ENCODE measurements around the gene IPO8. TPM values are rescaled to one million over a fixed set of nuclear protein-coding genes. Genes with fewer than 3 reads are reported as not detected.
A peak's percentile ranks its signal among the peaks of the same experiment; 100 is the strongest.

Gene IPO8
- total RNA-seq, 1 donor: 25.7 TPM

DNA sequence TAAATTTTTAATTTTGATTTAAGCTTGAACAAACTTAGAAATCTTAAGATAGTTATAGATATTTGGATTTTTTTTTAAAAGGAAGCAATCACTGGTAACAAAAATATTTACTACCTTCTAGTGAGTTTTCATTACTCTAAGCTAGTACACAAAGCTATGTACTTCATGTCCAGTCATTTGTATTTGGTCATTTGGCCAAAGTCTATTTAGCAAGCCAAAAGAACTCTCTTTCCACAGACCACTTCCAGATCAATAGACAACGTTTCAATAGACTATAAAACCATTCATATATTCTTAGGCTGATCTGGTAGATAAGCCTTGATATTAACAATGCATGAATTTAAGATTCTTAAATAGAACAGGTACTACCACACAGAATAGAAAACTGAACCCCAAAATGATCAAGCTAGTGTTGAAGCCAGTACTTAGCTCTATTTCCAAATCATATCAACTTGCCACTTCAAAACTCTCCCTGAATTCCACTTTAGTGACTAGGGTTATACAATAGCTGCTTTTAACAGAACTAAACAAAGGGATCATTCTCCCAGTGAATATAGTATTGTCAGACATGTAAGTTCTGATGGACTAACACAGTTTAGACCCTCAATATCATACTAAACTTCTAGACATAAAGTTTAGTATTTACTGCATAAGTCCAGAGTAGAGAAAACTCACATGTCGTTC lies 37.4 kb upstream of the IPO8 start:
- H3K9me3 ChIP-seq (ENCODE audit: low read depth, low read length): no peaks in the 10 kb centered on the region
- DNase-seq (ENCODE audit: insufficient read length, low spot score, missing footprints): peak; percentile 64
- no peaks in the 10 kb centered on the region for H4K20me1 ChIP-seq (ENCODE audit: insufficient read depth, low read length)
- H3K27me3 ChIP-seq (ENCODE audit: insufficient read depth, low read length): no peaks in the 10 kb centered on the region
- no peak overlapping the region for H2AFZ ChIP-seq (ENCODE audit: low read length)
- peaks cover 29% of the 10 kb centered on the region for H3K79me2 ChIP-seq (ENCODE audit: insufficient read depth, low read length)
- H3K4me1 ChIP-seq (ENCODE audit: insufficient read depth, low read length): no peaks in the 10 kb centered on the region
- no peak overlapping the region for H3K4me2 ChIP-seq (ENCODE audit: insufficient read depth, low read length)
- no peak overlapping the region for H3K4me3 ChIP-seq (ENCODE audit: insufficient read depth, low read length)
- H3K36me3 ChIP-seq (ENCODE audit: insufficient read depth, low read length): peaks cover 22% of the 10 kb centered on the region
- TF ChIP-seq, protein P1, sequence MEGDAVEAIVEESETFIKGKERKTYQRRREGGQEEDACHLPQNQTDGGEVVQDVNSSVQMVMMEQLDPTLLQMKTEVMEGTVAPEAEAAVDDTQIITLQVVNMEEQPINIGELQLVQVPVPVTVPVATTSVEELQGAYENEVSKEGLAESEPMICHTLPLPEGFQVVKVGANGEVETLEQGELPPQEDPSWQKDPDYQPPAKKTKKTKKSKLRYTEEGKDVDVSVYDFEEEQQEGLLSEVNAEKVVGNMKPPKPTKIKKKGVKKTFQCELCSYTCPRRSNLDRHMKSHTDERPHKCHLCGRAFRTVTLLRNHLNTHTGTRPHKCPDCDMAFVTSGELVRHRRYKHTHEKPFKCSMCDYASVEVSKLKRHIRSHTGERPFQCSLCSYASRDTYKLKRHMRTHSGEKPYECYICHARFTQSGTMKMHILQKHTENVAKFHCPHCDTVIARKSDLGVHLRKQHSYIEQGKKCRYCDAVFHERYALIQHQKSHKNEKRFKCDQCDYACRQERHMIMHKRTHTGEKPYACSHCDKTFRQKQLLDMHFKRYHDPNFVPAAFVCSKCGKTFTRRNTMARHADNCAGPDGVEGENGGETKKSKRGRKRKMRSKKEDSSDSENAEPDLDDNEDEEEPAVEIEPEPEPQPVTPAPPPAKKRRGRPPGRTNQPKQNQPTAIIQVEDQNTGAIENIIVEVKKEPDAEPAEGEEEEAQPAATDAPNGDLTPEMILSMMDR (IDR thresholded peaks at IDR 0.05; ENCODE audit: extremely low read depth, low read depth, low read length): no peak
- no peak overlapping the region for H3K27ac ChIP-seq (ENCODE audit: low read depth, low read length)

DNA sequence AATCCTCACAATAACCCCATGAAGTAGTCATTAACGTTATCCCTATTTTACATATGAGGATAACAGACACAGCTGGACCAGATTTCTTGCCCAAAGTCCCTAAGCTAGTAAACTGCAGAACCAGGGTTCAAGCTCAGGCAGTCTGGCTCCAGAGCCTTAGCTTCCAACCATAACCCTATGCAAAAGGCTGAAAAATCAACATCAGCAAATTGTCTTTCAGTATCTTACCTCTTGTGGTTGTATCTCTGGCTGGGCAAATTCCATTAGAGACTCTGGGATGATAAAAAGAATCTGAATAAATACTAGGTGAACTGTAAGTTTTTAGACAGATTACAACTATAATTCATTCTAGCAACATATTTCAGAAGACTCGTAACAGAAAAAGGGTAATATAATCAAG lies 34.3 kb upstream of the IPO8 start:
- no peaks in the 10 kb centered on the region for H3K27me3 ChIP-seq (ENCODE audit: insufficient read depth, low read length)
- H3K9me3 ChIP-seq (ENCODE audit: low read depth, low read length): no peaks in the 10 kb centered on the region
- no peaks in the 10 kb centered on the region for H4K20me1 ChIP-seq (ENCODE audit: insufficient read depth, low read length)
- peaks cover 11% of the 10 kb centered on the region for H3K4me1 ChIP-seq (ENCODE audit: insufficient read depth, low read length)
- peaks cover 16% of the 10 kb centered on the region for H3K79me2 ChIP-seq (ENCODE audit: insufficient read depth, low read length)
- TF ChIP-seq, protein P1 (IDR thresholded peaks at IDR 0.05; ENCODE audit: extremely low read depth, low read depth, low read length): no peak
- no peak overlapping the region for H3K4me2 ChIP-seq (ENCODE audit: insufficient read depth, low read length)
- no peak overlapping the region for H3K4me3 ChIP-seq (ENCODE audit: insufficient read depth, low read length)
- H3K27ac ChIP-seq (ENCODE audit: low read depth, low read length): no peak overlapping the region
- H2AFZ ChIP-seq (ENCODE audit: low read length): no peak overlapping the region
- DNase-seq (ENCODE audit: insufficient read length, low spot score, missing footprints): no peak
- peaks cover 25% of the 10 kb centered on the region for H3K36me3 ChIP-seq (ENCODE audit: insufficient read depth, low read length)

DNA sequence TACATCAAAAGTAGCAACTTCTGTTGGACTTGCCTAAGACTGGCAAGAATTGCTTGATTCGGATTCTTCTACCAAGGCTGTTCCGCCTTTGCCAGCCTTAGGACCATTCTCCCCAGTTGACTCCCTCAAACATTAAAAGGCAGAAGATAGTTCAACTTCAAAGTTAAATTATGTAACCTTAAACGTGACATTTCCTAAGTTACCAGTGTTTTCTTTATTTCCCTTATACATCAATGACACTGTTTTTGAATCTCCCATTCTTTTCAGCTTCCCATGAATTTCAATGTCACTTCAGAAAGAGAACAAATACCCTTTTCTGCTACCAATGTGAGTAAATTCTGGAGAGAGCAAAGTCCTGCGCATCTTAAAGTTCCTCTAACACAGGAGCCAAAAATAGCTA lies 33.9 kb upstream of the IPO8 start:
- Histone ChIP-seq H2AFZ (ENCODE audit: low read length) (no peak overlapping the region), H3K79me2 (ENCODE audit: insufficient read depth, low read length) (peaks cover 18% of the 10 kb centered on the region), H3K4me2 (ENCODE audit: insufficient read depth, low read length) (no peak overlapping the region), H3K4me3 (ENCODE audit: insufficient read depth, low read length) (no peak overlapping the region), H4K20me1 (ENCODE audit: insufficient read depth, low read length) (no peaks in the 10 kb centered on the region), H3K27me3 (ENCODE audit: insufficient read depth, low read length) (no peaks in the 10 kb centered on the region), H3K36me3 (ENCODE audit: insufficient read depth, low read length) (peaks cover 28% of the 10 kb centered on the region), H3K9me3 (ENCODE audit: low read depth, low read length) (no peaks in the 10 kb centered on the region), H3K27ac (ENCODE audit: low read depth, low read length) (no peak overlapping the region), H3K4me1 (ENCODE audit: insufficient read depth, low read length) (peaks cover 11% of the 10 kb centered on the region)
- TF ChIP-seq, protein P1 (IDR thresholded peaks at IDR 0.05; ENCODE audit: extremely low read depth, low read depth, low read length): no peak
- no peak for DNase-seq (ENCODE audit: insufficient read length, low spot score, missing footprints)

DNA sequence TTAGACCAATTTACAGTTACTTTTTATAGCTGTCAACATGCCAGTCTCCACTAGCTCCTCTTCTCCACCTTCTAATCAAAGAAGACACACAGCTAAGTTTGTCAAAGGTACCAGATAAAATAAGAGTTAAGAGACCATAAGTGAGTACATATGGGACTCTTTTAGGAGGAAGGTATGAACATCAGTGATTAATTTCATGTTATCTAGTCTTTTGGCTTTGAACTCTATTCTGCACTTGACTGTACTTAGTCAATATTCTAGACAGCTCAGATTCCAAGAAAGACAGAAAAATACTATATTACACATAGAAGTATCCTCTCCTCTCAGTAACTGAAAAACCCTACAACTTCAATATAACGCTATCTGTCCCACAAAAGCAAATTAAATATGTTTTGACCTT lies 31.0 kb upstream of the IPO8 start:
- H3K27ac ChIP-seq (ENCODE audit: low read depth, low read length): no peak overlapping the region
- H3K9me3 ChIP-seq (ENCODE audit: low read depth, low read length): no peaks in the 10 kb centered on the region
- H3K4me2 ChIP-seq (ENCODE audit: insufficient read depth, low read length): no peak overlapping the region
- H3K4me3 ChIP-seq (ENCODE audit: insufficient read depth, low read length): no peak overlapping the region
- H3K4me1 ChIP-seq (ENCODE audit: insufficient read depth, low read length): peaks cover 11% of the 10 kb centered on the region
- no peak overlapping the region for H2AFZ ChIP-seq (ENCODE audit: low read length)
- peaks cover 49% of the 10 kb centered on the region for H3K36me3 ChIP-seq (ENCODE audit: insufficient read depth, low read length)
- no peak for DNase-seq (ENCODE audit: insufficient read length, low spot score, missing footprints)
- H3K79me2 ChIP-seq (ENCODE audit: insufficient read depth, low read length): peaks cover 24% of the 10 kb centered on the region
- TF ChIP-seq, protein P1 (IDR thresholded peaks at IDR 0.05; ENCODE audit: extremely low read depth, low read depth, low read length): no peak
- no peaks in the 10 kb centered on the region for H4K20me1 ChIP-seq (ENCODE audit: insufficient read depth, low read length)
- no peaks in the 10 kb centered on the region for H3K27me3 ChIP-seq (ENCODE audit: insufficient read depth, low read length)

All from osteoblast (primary cell).